HG03135 (cell line): ENCODE measurements around the gene IL1RAPL2.

ENCODE experiments used
- ATAC-seq: cut with Tn5 transposase; IDR thresholded peaks from one replicate; pipeline ENCODE4 v1.9.1; 2021; ENCODE audit warnings: mild to moderate bottlenecking, moderate library complexity; ENCODE audit not compliant: unreplicated experiment

Gene IL1RAPL2

DNA sequence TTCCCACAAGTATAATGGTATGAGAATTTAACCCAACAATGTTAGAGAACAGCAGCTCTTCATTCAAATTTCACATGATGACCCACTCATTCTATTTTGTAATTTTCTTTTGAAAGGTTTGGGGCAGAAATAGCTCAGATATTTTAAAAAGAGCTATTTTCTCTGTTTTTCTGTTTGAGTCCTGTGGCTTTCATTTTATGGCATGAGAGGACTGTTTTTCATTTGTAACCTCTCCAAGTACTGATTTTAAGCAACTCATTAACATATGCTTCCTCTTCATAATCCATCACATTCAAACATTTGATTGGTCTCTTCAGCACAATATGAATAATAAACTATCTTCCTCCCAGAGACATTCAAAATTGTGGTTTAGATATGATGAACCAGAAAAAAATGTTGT is 783.5 kb downstream of the IL1RAPL2 start:
- no peak for ATAC-seq

DNA sequence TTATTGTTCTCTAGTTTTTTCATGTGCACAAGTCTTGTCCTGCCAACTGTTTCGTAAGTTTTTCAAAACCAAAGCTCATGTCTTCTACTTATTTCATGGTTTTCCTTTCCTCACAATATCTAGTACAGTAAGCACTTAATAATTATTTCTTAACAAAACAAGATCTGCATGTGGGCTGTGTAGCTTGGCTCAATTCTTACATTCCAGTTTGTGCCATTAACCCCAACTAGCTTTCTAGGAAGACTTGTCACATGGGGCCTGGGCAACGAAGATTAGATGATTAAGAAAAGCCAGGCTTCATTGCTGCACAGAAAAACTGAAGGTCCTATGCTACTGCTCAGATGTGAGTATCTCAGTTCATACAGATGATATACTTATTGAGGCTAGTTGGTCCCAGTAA is 809.8 kb downstream of the IL1RAPL2 start:
- no peak for ATAC-seq

DNA sequence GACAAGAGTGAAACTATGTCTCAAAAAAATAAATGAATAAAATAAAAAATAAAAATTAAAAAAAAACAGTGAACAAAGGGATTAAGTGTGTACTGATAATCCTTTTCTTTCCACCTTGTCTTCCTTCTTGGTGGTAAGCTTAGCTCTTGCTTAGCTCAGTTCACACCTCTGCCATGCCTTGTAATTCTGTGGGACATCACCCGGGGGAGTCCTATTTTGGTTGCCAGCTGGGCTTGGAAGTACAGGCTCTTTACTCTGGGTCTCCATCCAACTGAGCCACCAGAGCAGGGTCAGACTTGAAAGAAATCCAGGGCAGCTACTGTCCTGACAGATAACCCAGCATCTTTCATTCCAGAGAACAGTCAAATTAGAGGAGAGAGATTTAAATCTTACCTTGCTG is 858.7 kb downstream of the IL1RAPL2 start:
- ATAC-seq = no peak

DNA sequence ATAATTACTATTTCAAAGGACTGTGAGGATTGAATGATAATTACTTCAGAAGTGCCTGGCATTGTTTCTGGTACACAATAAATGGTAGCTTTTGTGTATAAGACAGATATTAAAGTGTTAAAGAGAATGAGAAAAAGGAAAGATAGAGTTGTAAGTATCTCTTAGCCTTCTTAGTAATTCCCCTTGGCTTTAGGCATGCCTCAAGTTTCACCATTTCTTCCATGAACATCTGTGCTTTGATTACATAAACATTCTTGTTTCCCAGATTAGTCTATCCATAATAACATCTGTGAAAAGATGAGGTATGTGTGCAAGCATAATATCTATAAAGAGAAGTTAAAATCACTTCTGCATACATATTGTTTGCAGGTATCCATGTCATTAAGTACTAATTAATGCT is 885.4 kb downstream of the IL1RAPL2 start:
- no peak for ATAC-seq

DNA sequence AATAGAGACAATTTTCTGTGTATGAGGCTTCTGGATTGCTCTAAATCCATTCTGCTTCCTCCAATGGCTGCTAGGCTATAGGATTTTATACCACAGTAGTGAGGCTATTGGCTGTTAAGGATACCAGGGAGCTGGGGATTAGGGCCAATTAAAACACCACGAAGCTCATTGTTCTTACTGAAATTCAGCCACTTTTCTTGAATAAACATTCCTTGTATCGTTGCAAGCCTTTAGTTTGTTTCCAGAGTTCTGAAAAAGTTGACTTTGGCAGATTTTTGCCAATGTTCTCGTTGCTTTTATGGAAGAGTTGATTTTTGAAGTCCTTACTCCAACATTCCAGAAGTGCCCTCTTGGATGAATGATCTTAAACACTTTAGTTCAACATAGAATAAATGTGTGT is 892.8 kb downstream of the IL1RAPL2 start:
- no peak for ATAC-seq

DNA sequence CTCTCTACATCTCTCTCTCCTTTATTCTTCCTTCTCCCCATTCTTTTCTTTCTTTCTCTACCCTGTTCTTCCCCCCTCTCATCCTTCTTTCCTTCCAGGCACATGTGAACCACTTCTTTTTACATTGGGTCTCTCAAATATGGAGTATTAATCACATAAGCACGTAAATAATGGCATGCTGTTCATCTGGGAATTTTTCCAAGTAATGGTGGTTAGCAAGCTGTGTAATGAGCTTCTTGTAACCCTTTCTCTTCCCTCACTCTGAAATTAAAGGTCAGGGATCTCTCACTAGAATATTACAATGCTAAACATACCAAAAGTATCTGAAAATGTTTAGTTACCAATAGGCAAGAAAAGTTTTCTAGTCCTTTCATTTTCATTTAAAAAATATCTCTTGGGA is 894.4 kb downstream of the IL1RAPL2 start:
- ATAC-seq = no peak

DNA sequence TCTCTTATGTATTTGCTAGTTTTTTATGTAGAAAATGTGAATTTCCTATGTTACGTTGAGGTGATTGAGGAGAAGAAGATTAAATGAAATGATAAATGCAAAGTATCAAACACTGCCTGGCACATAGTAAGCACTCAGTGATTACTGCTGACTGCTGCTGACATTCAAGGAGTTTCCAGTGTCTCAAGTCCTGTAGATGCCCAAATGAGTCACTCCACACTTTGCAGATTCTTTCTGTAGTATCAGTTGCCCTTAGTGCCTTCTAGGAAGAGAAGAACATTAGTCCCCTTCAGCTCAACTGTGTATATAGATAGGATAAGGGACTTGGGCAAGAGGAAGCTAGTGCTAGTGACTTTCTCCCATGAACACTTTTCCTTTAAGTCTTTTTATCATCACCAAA is 895.0 kb downstream of the IL1RAPL2 start:
- no peak for ATAC-seq

DNA sequence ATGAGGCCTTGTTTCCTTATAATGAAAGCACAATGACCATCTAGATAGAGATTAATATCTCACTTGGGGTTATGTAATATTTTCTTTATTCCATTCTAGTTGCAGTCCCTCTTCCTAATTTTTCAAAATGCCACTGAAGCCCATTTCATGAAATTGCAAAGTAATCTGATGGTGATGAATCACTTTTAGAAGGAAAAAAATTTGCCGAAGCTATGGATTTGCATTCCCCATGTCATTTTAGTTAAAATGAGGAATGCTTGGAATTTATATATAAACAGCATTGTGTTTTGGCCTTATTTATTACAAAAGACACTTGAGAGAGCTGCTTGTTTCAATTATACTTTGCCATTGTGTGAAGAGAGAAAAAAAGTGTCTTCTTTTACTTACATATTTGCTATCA is 896.2 kb downstream of the IL1RAPL2 start:
- ATAC-seq = no peak

DNA sequence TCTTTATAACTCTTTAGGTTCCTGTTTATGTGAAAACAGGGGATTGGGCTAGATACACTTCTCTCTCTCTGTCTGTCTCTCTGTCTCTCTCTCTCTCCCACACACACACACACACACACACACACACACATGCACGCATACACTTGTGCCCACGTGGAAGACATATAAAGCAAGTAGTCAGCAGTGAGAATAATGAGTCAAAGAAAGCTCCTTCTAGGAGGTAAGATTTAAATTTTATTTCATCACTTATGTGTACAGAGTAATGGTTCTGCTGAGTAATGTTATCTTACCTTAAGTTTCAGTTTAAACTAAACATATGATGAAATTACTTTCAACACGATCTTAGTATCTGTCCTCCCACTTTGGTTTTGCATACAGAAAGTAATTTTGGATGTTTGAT is 897.5 kb downstream of the IL1RAPL2 start:
- ATAC-seq = no peak

DNA sequence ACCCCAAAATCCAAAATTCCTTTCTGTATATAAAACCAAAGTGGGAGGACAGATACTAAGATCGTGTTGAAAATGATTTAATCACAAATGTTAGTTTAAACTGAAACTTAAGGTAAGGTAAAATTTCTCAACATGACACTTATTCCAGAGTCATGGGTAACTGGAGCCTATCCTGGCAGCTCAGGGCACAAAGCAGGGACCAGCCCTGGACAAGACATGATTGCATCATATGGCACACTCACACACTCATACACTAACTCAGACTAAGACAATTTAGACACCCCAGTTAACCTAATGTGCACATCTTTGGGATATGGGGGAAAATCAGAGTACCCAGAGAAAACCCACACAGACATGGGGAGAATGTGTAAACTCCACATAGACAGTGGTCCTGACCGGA is 898.6 kb downstream of the IL1RAPL2 start:
- ATAC-seq = no peak

DNA sequence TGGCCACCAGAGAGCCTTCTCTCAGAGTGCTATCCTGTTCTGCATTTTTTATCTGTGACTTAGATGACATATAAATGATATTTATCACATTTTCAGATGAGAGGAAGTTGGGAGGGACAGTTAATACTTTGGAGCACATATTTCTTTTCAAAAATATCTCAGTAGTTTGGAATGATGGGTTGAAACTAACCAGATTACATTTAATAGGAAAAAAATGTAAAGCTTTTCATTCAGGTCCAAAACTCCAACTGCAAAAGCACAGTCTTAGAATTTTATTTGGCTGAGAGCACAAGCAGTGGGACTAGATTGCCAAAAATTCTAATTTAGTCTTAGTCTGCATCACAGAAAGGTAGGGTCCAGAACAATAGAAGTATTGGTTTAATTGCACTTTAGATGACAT is 902.7 kb downstream of the IL1RAPL2 start:
- no peak for ATAC-seq

DNA sequence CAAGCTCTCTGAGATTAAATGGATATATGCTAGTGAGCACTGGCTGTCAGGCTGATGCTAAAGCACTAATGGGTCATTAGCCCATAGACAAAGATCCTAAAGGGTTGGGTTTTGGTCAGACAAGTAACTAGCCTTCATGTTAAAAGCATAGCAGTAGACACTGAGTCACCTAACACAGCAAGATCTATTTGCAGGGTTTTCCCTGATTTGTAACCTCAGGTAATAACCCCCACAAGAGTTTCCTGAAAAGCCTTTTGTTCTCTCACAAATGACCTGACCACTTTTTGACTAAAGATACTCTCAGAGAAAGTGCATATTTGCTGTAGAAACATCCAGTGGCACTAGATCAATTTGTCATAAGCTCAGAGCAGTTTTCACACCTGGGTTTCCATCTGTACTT is 905.6 kb downstream of the IL1RAPL2 start:
- no peak for ATAC-seq

DNA sequence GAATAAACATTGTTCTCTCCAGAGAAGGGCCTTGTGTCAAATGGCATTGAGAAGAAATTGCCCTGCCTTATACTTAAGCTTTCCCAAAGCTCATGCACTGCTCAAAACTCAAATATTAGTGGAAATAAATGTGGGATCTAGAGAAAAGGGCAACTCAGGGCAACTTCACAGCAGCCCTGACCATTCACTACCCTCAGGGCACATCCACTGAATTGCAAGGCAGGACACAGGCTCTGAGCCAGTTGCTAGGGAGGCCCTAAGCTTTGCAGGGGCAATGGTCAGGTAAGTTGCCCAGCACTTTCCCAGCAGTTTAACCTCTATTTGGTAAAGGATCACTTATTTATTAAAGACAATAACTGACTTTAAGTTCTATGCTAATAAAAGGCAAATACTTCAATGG is 909.8 kb downstream of the IL1RAPL2 start:
- no peak for ATAC-seq

DNA sequence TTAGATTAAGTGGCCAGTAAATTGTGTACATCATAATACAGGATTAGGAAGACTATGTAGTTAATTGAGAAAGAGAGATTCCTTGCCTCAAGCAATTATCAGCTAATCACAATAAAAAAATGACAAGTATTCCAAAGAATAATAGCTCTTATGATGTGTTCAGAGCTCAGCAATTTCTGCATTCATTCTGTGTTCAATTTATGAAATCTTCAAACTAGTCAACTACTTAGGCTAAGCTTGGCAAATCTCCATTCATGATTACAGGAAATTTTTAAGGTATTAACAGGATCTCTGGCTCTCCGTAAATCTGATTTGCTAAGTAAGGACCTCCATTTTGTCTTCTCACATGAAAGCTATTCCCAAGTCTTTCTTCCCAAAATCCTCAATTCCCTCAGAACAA is 911.4 kb downstream of the IL1RAPL2 start:
- no peak for ATAC-seq

DNA sequence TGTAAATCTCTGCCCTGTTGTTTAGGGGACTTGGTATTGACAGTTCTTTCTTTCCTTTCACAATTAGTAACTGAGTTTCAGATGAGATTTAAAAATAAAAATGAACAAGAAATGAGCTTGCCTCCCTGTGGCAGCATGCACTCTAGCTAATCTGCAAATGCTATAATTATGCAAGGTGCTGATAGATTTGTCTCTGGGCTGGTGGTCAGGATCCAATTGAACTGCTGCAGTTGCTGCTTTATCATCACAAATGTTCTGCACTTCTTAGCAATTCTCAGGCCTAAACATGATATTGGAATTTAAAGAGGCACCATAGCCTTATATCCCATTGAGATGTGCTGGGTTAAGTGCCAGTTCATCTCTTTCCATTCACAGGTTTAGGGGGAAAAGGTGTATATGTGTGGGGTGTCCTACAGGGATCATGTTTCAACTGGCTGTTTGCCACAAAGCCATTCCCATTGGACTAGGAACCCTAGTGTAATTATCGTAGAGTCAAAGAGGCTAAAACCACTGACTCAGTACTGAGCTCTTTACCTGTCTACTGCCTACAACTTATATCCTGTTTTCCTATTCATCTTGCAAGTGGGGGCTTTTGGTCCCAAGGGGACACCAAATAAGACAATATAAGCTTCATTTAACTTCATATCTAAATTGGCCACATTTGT is 914.8 kb downstream of the IL1RAPL2 start:
- no peak for ATAC-seq

DNA sequence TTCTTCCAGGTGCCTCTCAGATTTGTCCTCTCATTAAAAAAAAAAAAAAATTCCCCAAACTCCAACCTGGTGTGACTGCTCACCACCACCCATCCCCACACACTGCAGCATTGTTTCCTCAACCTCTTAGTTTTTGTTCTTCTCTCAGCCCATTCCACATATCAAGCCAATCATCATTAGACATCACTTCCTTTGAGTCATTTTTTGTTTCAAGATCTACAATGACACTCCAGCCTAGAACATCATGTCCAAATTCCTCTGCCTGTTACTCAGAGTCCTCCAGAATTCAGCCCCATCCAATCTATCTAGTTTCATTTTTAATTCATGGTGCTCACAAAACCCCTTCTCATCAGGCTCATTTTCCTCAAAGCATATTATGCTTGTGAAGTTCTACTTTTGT is 917.0 kb downstream of the IL1RAPL2 start:
- no peak for ATAC-seq

DNA sequence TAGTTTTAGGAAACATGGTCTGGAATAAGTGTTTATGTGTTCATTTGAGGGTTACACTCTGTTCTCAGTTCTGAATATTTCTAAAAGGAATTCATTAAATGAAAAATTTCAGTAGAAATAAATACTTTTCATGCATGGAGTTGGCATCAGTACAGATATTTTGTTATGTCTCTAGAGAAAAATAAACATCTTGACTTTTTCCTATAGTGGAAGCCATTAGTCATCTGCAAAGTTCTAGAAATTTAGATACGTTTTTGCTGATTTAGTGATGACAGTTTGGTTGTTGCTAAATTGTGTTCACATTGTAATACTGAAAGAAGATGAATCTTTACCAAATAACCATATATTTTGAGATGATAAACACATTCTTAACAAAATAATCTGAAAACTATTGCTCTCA is 922.7 kb downstream of the IL1RAPL2 start:
- ATAC-seq = no peak

DNA sequence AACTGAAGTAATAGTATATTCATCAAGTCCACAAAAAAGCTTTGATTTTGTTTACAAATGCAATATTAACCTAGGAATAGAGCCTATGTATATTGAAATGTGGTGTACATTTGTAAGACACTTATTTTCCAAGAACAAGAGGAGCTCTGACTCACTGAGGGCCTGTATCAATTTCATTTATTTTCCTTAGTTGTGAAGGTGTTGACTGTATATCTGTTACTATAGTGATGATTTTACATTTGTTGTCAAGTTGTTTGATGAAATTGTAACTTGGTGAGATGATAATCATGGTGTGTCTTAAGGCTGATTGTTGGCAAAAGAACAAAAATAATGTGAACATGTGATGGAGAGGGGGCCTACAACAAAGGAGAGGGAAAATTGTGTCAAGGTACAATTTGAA is 929.4 kb downstream of the IL1RAPL2 start:
- ATAC-seq = no peak

DNA sequence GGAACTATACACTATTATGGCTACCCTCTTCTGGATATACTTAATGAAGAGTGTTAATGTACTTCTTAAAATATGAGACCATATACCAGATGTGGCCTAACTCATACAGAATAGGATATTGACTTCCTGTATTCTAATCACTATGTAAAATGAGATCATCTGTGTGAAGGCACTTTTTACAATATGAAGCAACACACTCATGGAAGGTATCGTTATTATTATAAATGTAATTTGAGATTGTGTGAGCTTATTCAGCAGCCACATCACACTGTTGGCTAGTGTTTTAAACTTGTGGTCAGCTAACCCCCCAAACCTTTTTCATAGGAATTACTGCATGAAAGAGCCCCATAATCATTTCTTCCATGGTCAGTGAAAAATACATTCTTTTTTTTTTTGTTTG is 936.3 kb downstream of the IL1RAPL2 start:
- ATAC-seq = no peak

DNA sequence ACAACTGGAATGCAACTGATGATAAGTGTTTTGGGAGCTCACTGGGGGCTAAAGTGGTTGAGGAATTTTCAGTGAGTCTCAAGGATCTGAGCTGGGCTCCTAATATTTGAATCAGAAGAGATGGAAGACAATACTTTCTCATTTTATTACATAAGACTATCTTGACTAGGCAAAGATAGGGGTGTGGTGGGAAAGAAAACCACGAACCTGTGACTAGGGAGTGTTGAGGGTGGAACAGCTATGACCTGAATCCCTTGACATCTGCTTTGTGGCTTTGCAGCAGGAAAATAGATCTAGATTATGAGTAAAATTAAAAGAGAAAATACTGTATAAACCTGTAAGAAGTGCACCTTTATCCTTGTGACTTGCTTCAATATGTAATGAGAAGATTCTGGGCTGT is 949.6 kb downstream of the IL1RAPL2 start:
- no peak for ATAC-seq

DNA sequence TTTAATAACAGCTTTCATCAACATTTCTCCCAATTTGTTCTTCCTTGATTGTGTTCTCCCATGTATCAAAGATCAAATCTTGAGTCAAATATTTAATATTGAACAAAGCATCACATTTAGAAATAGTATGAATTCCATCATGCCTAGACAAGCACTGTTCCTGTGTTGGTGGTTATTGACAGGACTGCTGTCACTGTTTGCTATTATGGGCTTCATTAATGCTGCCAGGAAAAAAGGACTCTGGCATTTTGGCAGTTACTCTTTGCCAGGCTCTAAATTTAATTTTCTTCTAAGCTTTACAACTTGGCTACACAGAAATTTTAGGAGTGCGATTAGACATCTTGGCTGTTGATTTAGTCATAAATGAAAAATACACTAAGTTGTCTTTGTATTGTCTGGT is 960.4 kb downstream of the IL1RAPL2 start:
- ATAC-seq = no peak

DNA sequence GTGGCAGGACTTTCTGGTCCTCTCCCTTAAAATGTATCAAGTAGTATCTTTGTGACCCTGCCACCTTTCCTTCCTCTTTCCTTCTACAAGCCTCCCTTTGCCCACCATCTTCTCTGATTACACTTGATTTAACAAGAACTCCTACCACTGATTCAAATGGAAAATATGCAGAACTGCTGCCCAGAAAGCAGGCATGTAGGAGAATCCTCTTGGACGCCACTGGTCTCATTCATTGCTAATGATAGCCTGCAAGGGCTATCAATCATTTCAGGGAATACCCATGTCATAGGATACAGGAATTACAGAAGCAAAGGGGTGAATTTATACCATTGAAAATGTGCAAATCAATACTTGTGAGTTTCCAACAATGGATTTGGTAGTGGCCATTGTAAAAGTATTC is 961.8 kb downstream of the IL1RAPL2 start:
- no peak for ATAC-seq

DNA sequence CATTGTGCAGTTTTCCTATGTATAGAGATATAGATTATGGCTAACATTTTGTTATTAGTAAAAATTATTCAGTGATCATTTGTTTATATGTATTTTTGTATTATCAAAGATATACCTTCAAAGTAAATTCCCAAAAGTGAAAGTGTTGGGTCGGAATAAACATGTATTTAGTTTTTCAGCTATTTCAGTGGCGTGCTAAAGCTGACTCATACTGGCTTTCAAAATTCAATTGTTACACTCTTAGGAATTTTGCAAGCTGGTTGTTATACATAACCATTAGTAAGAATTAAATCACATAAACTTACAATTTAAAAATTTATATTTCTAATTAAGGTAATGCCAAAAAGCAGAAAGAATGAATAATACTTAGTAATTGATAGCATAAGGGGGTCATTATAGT is 968.0 kb downstream of the IL1RAPL2 start:
- ATAC-seq = no peak

DNA sequence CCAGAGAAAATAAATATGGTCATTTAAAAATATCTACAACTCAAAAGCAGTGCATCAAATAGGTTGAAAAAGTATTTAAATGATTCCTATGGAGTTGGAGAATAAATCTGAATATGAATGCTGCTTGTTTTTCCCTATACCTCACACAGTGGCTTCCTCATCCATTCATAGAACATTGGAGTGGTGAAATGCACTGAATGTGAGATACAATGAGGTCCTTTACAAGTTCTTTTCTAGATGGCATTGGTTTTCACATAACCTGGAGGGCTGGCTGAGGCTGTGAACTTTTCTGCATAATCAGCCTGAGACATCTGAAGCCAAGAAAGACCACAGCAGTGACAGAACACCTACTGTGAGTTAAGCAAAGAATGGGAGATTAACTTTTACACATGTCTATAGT is 977.3 kb downstream of the IL1RAPL2 start:
- no peak for ATAC-seq
